Activated CD4-positive, alpha-beta memory T cell treated with anti-CD3 and anti-CD28 coated beads, Interleukin-2, amount 10 ng/mL, durations not matched to agents 7 days and 5 days (primary cell): ENCODE data around the gene BBS4. TPM values are rescaled to one million over a fixed set of nuclear protein-coding genes. Genes with fewer than 3 reads are reported as not detected.
A peak's percentile ranks its signal among the peaks of the same experiment; 100 is the strongest.

ENCODE experiments used
- CTCF ChIA-PET: fragments of 350-600 bp; sonication (Branson Sonifier 250); formaldehyde crosslinking; loops from one replicate; lab custom pipeline; 2021; ENCODE audit warnings: antibody characterized with exemption, inconsistent platforms; lab: Charles Lee
- POLR2A ChIA-PET: fragments of 350-600 bp; sonication (Branson Sonifier 250); formaldehyde crosslinking; loops from one replicate; lab custom pipeline; 2021; ENCODE audit warnings: antibody characterized with exemption; lab: Charles Lee
- DNase-seq: peaks from one replicate; pipeline ENCODE4 v3.0.0-alpha.2; 2020
- H3K27ac Mint-ChIP-seq: one replicate; pipeline ENCODE4 v1.8.0; 2021; ENCODE audit warnings: mild to moderate bottlenecking, mixed read lengths
- H3K27me3 Mint-ChIP-seq: one replicate; pipeline ENCODE4 v1.8.0; 2021; ENCODE audit warnings: mixed read lengths
- H3K36me3 Mint-ChIP-seq: one replicate; pipeline ENCODE4 v1.8.0; 2021; ENCODE audit warnings: low read depth, mixed read lengths
- H3K4me1 Mint-ChIP-seq: one replicate; pipeline ENCODE4 v1.8.0; 2021; ENCODE audit warnings: mixed read lengths
- H3K4me3 Mint-ChIP-seq: one replicate; pipeline ENCODE4 v1.8.0; 2021; ENCODE audit warnings: mild to moderate bottlenecking, mixed read lengths
- H3K9me3 Mint-ChIP-seq: one replicate; pipeline ENCODE4 v1.8.0; 2021; ENCODE audit warnings: mixed read lengths
- total RNA-seq, 2 experiments: library from RNA; stranded (reverse); gene quantifications; one replicate each; pipeline ENCODE4 v1.2.3, GENCODE V29; 2021

BBS4 gene
- total RNA-seq, 2 experiments from 2014 or later, result 14.5 to 16.2 TPM

GRCh38 chr15:72774696-72775383, 88.8 kb downstream of the BBS4 start:
- CTCF ChIA-PET, result no interaction called here
- DNase-seq, result no peak
- peak overlapping the region; percentile 36 for H3K27ac Mint-ChIP-seq
- POLR2A ChIA-PET, result interaction anchor here (1.3 kb wide), 1 partner anchor 8 kb away, joined by 7 read pairs; the partner anchor contains the start of gene ADPGK
- H3K4me1 Mint-ChIP-seq, result peaks cover 66% of the 10 kb centered on the region
- peaks cover 69% of the 10 kb centered on the region for H3K36me3 Mint-ChIP-seq
- H3K27me3 Mint-ChIP-seq, result no peaks in the 10 kb centered on the region
- no peak overlapping the region for H3K4me3 Mint-ChIP-seq
- H3K9me3 Mint-ChIP-seq, result no peaks in the 10 kb centered on the region

GRCh38 chr15:72778796-72779195, 92.8 kb downstream of the BBS4 start:
- Mint-ChIP-seq H3K36me3 (peaks cover 63% of the 10 kb centered on the region), H3K27ac (no peak overlapping the region), H3K9me3 (no peaks in the 10 kb centered on the region), H3K4me3 (no peak overlapping the region), H3K4me1 (peaks cover 68% of the 10 kb centered on the region), H3K27me3 (no peaks in the 10 kb centered on the region)
- ChIA-PET POLR2A (interaction anchor here (1.0 to 1.2 kb wide), 2 partner anchors 27 to 39 kb away, joined by 3 read pairs; no protein-coding TSS in a partner anchor), CTCF (interaction anchor here (0.7 kb wide), 1 partner anchor 179 kb away, joined by 3 read pairs; no protein-coding TSS in a partner anchor)
- DNase-seq, result no peak

- no peak for DNase-seq
- Mint-ChIP-seq H3K9me3 (no peaks in the 10 kb centered on the region), H3K4me1 (peaks cover 70% of the 10 kb centered on the region), H3K36me3 (peaks cover 44% of the 10 kb centered on the region), H3K27me3 (no peaks in the 10 kb centered on the region), H3K4me3 (peak overlapping the region; percentile 59), H3K27ac (peak overlapping the region; percentile 24)
- POLR2A ChIA-PET, result interaction anchor here (1.8 to 3.7 kb wide), 3 partner anchors 17 to 406 kb away, joined by 4 to 23 read pairs (median 7); partner anchors contain the start of gene HEXA
- CTCF ChIA-PET, result interaction anchor here (1.2 to 1.8 kb wide), 2 partner anchors 10 to 60 kb away, joined by 7 to 11 read pairs; no protein-coding TSS in a partner anchor
These were observed 95.6 kb downstream of the BBS4 start for GRCh38 chr15:72781631-72782030.

GRCh38 chr15:72782274-72783003, 96.4 kb downstream of the BBS4 start:
- Mint-ChIP-seq H3K27me3 (no peaks in the 10 kb centered on the region), H3K4me3 (peak overlapping the region; percentile 93), H3K4me1 (peaks cover 74% of the 10 kb centered on the region), H3K36me3 (peaks cover 41% of the 10 kb centered on the region), H3K27ac (peak overlapping the region; percentile 98), H3K9me3 (no peaks in the 10 kb centered on the region)
- ChIA-PET CTCF (interaction anchor here (0.9 to 1.8 kb wide), 5 partner anchors 10 to 182 kb away, joined by 3 to 11 read pairs (median 5); no protein-coding TSS in a partner anchor), POLR2A (interaction anchor here (0.7 to 3.7 kb wide), 11 partner anchors 9 to 407 kb away, joined by 3 to 23 read pairs (median 4); partner anchors contain the start of genes BBS4, HEXA and HIGD2B)
- DNase-seq, result no peak

GRCh38 chr15:72783004-72783639, 97.1 kb downstream of the BBS4 start:
- Mint-ChIP-seq H3K4me1 (peaks cover 77% of the 10 kb centered on the region), H3K27ac (peak overlapping the region; percentile 98), H3K4me3 (peak overlapping the region; percentile 93), H3K9me3 (no peaks in the 10 kb centered on the region), H3K36me3 (peaks cover 39% of the 10 kb centered on the region), H3K27me3 (no peaks in the 10 kb centered on the region)
- DNase-seq, result peak; percentile 42
- CTCF ChIA-PET, result interaction anchor here (0.9 to 1.8 kb wide), 6 partner anchors 10 to 183 kb away, joined by 3 to 11 read pairs (median 4); no protein-coding TSS in a partner anchor
- POLR2A ChIA-PET, result interaction anchor here (0.7 to 3.7 kb wide), 14 partner anchors 9 to 408 kb away, joined by 3 to 23 read pairs (median 4); partner anchors contain the start of gene HEXA

- H3K4me1 Mint-ChIP-seq, result peaks cover 76% of the 10 kb centered on the region
- H3K9me3 Mint-ChIP-seq, result no peaks in the 10 kb centered on the region
- H3K27me3 Mint-ChIP-seq, result no peaks in the 10 kb centered on the region
- H3K4me3 Mint-ChIP-seq, result peak within 1 kb of the TSS; percentile 93
- H3K27ac Mint-ChIP-seq, result peak within 1 kb of the TSS; percentile 98
- CTCF ChIA-PET, result interaction anchor here (0.7 to 1.8 kb wide), 10 partner anchors 10 to 850 kb away, joined by 3 to 11 read pairs (median 4); partner anchors contain the start of genes BBS4 and HIGD2B
- POLR2A ChIA-PET, result interaction anchor here (0.7 to 3.7 kb wide), 18 partner anchors 9 to 457 kb away, joined by 3 to 23 read pairs (median 4); partner anchors contain the start of gene HEXA
- peak; percentile 95 for DNase-seq
- peaks cover 32% of the 10 kb centered on the region for H3K36me3 Mint-ChIP-seq
These were observed 97.8 kb downstream of the BBS4 start, which contains the start of gene ADPGK for GRCh38 chr15:72783640-72784455. Gene ADPGK (minus strand): TSS chr15:72783758. CDS start chr15:72783691, 67 bp downstream.

- Mint-ChIP-seq H3K4me1 (peaks cover 73% of the 10 kb centered on the region), H3K27me3 (no peaks in the 10 kb centered on the region), H3K36me3 (peaks cover 27% of the 10 kb centered on the region), H3K4me3 (peak overlapping the region; percentile 93), H3K9me3 (no peaks in the 10 kb centered on the region), H3K27ac (peak overlapping the region; percentile 98)
- DNase-seq, result no peak
- ChIA-PET POLR2A (interaction anchor here (1.0 to 3.7 kb wide), 7 partner anchors 9 to 457 kb away, joined by 3 to 23 read pairs (median 6); no protein-coding TSS in a partner anchor), CTCF (interaction anchor here (0.5 to 1.7 kb wide), 10 partner anchors 9 to 849 kb away, joined by 3 to 6 read pairs (median 4); partner anchors contain the start of genes BBS4 and HIGD2B)
These were observed 98.5 kb downstream of the BBS4 start for GRCh38 chr15:72784456-72784876.

GRCh38 chr15:72785432-72785831, 99.4 kb downstream of the BBS4 start:
- Mint-ChIP-seq H3K9me3 (no peaks in the 10 kb centered on the region), H3K4me1 (peaks cover 71% of the 10 kb centered on the region), H3K4me3 (peak overlapping the region; percentile 46), H3K27ac (peak overlapping the region; percentile 98), H3K27me3 (no peaks in the 10 kb centered on the region), H3K36me3 (peaks cover 20% of the 10 kb centered on the region)
- ChIA-PET POLR2A (interaction anchor here (0.5 to 3.7 kb wide), 8 partner anchors 8 to 499 kb away, joined by 3 to 23 read pairs (median 3); no protein-coding TSS in a partner anchor), CTCF (interaction anchor here (0.6 to 1.7 kb wide), 5 partner anchors 12 to 489 kb away, joined by 3 to 5 read pairs (median 3); partner anchors contain the start of genes BBS4 and HIGD2B)
- DNase-seq, result peak; percentile 80

- Mint-ChIP-seq H3K4me1 (peaks cover 71% of the 10 kb centered on the region), H3K9me3 (no peaks in the 10 kb centered on the region), H3K4me3 (no peak overlapping the region), H3K27me3 (no peaks in the 10 kb centered on the region), H3K27ac (peak overlapping the region; percentile 98), H3K36me3 (peaks cover 15% of the 10 kb centered on the region)
- no peak for DNase-seq
- ChIA-PET POLR2A (interaction anchor here (0.5 to 2.0 kb wide), 4 partner anchors 8 to 498 kb away, joined by 3 to 14 read pairs (median 3); no protein-coding TSS in a partner anchor), CTCF (interaction anchor here (0.6 to 1.7 kb wide), 3 partner anchors 12 to 489 kb away, joined by 3 to 4 read pairs (median 3); no protein-coding TSS in a partner anchor)
These were observed 99.8 kb downstream of the BBS4 start for GRCh38 chr15:72785841-72786240.

- no peak overlapping the region for H3K4me3 Mint-ChIP-seq
These were observed 100.2 kb downstream of the BBS4 start for GRCh38 chr15:72786242-72786641.

More at GRCh38 chr15:72786242-72786641, 100.2 kb downstream of the BBS4 start:
- POLR2A ChIA-PET, result interaction anchor here (0.8 to 2.0 kb wide), 2 partner anchors 8 to 10 kb away, joined by 3 to 14 read pairs; no protein-coding TSS in a partner anchor
- H3K36me3 Mint-ChIP-seq, result peaks cover 11% of the 10 kb centered on the region
- H3K27me3 Mint-ChIP-seq, result no peaks in the 10 kb centered on the region
- H3K27ac Mint-ChIP-seq, result peak overlapping the region; percentile 98
- peaks cover 68% of the 10 kb centered on the region for H3K4me1 Mint-ChIP-seq
- CTCF ChIA-PET, result interaction anchor here (1.1 to 1.2 kb wide), 2 partner anchors 10 to 11 kb away, joined by 3 to 5 read pairs; no protein-coding TSS in a partner anchor
- no peak for DNase-seq
- no peaks in the 10 kb centered on the region for H3K9me3 Mint-ChIP-seq
